ENCODE results near the gene TMEM74B. TPM values are rescaled to one million over a fixed set of nuclear protein-coding genes. Genes with fewer than 3 reads are reported as not detected.

Gene TMEM74B
- total RNA-seq, 4 donors from 2014 or later: 4.1 to 11.6 (median 7.3) TPM

- no peak for DNase-seq (ENCODE audit: low spot score in 2 of 2)
- intact Hi-C loops (cut with DNase I; ENCODE audit: low total_unique reads): no loop called here
- WGBS, 2 donors: 43 to 50% methylated on average over 4 of the region's 4 CpGs
- H3K4me3 ChIP-seq (ENCODE audit: low read depth, poor library complexity, severe bottlenecking): no peak overlapping the region
- TF ChIP-seq POLR2A (IDR thresholded peaks at IDR 0.05) (no peak), CTCF (IDR thresholded peaks at IDR 0.05) (no peak)
Measured at GRCh38 chr20:1182106-1182505, 2.7 kb downstream of the TMEM74B start.

GRCh38 chr20:1180949-1181348 is 3.8 kb downstream of the TMEM74B start:
- TF ChIP-seq POLR2A (IDR thresholded peaks at IDR 0.05): no peak
- TF ChIP-seq CTCF (IDR thresholded peaks at IDR 0.05): no peak
- H3K4me3 ChIP-seq (ENCODE audit: low read depth, poor library complexity, severe bottlenecking): no peak overlapping the region
- WGBS, 2 donors: 92% methylated on average over 25 to 27 of the region's 27 CpGs
- no peak for DNase-seq (ENCODE audit: low spot score in 2 of 2)
- intact Hi-C loops (cut with DNase I; ENCODE audit: low total_unique reads): no loop called here

DNA sequence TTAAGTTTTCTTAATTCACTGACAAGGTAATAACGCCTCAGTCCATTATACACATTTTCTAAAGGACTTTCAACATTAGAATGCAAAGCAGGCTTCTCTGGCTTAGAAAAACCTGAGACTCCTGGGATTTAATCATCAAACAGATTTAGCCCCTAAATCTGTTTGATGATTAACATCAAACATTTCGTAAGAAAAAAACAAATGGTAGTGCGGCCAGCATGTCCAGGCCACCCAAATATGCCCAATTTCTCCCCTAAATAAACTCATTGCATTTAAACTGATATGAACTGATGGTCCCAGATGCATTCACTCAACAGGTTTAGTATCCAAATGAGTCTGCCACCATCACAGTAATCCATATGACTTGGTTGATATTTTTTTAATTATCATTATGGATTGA is 6.2 kb downstream of the TMEM74B start:
- no peak for DNase-seq (ENCODE audit: low spot score in 2 of 2)
- TF ChIP-seq POLR2A (IDR thresholded peaks at IDR 0.05) (no peak), CTCF (IDR thresholded peaks at IDR 0.05) (no peak)
- intact Hi-C loops (cut with DNase I; ENCODE audit: low total_unique reads): no loop called here
- H3K4me3 ChIP-seq (ENCODE audit: low read depth, poor library complexity, severe bottlenecking): no peak overlapping the region
- WGBS, 2 donors: 91 to 94% methylated on average over 3 of the region's 3 CpGs

GRCh38 chr20:1178103-1178502 is 6.7 kb downstream of the TMEM74B start:
- TF ChIP-seq POLR2A (IDR thresholded peaks at IDR 0.05) (no peak), CTCF (IDR thresholded peaks at IDR 0.05) (no peak)
- intact Hi-C loops (cut with DNase I; ENCODE audit: low total_unique reads): no loop called here
- DNase-seq (ENCODE audit: low spot score in 2 of 2): no peak
- no peak overlapping the region for H3K4me3 ChIP-seq (ENCODE audit: low read depth, poor library complexity, severe bottlenecking)
- WGBS, 2 donors: 84 to 87% methylated on average over 3 of the region's 3 CpGs

- H3K4me3 ChIP-seq (ENCODE audit: low read depth, poor library complexity, severe bottlenecking): no peak overlapping the region
- intact Hi-C loops (cut with DNase I; ENCODE audit: low total_unique reads): no loop called here
- WGBS, 2 donors: 81 to 87% methylated on average over 5 of the region's 5 CpGs
- peak in 1 of 2 donors; percentile 34 for DNase-seq (ENCODE audit: low spot score in 2 of 2)
- TF ChIP-seq CTCF (IDR thresholded peaks at IDR 0.05) (no peak), POLR2A (IDR thresholded peaks at IDR 0.05) (no peak)
Measured at GRCh38 chr20:1177680-1178079, 7.1 kb downstream of the TMEM74B start.

- peak in 1 of 2 donors; percentile 53 for DNase-seq (ENCODE audit: low spot score in 2 of 2)
- intact Hi-C loops (cut with DNase I; ENCODE audit: low total_unique reads): no loop called here
- no peak overlapping the region for H3K4me3 ChIP-seq (ENCODE audit: low read depth, poor library complexity, severe bottlenecking)
- WGBS, 2 donors: 90 to 93% methylated on average over 8 of the region's 8 CpGs
- TF ChIP-seq CTCF (IDR thresholded peaks at IDR 0.05) (no peak), POLR2A (IDR thresholded peaks at IDR 0.05) (no peak)
Measured at GRCh38 chr20:1174787-1175186, 10.0 kb downstream of the TMEM74B start.

Measured in lower leg skin (tissue), 4 donors.